ENCODE results near the gene GRIK3.

GRCh38 chr1:36879613-36880012 lies 154.7 kb downstream of the GRIK3 start:
- TF ChIP-seq, protein P1, sequence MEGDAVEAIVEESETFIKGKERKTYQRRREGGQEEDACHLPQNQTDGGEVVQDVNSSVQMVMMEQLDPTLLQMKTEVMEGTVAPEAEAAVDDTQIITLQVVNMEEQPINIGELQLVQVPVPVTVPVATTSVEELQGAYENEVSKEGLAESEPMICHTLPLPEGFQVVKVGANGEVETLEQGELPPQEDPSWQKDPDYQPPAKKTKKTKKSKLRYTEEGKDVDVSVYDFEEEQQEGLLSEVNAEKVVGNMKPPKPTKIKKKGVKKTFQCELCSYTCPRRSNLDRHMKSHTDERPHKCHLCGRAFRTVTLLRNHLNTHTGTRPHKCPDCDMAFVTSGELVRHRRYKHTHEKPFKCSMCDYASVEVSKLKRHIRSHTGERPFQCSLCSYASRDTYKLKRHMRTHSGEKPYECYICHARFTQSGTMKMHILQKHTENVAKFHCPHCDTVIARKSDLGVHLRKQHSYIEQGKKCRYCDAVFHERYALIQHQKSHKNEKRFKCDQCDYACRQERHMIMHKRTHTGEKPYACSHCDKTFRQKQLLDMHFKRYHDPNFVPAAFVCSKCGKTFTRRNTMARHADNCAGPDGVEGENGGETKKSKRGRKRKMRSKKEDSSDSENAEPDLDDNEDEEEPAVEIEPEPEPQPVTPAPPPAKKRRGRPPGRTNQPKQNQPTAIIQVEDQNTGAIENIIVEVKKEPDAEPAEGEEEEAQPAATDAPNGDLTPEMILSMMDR (IDR thresholded peaks at IDR 0.05), result no peak
- no peak for TF ChIP-seq POLR2A (IDR thresholded peaks at IDR 0.05)
